Activated B cell treated with CpG ODN at 0.5 μM for 24 hours (primary cell): ENCODE results near the gene TATDN2. TPM values are rescaled to one million over a fixed set of nuclear protein-coding genes. Genes with fewer than 3 reads are reported as not detected.

Source experiments
- ATAC-seq: fragments of 200-7000 bp; cut with Tn5 transposase; one replicate; pipeline ENCODE4 v1.10.0; 2021; ENCODE audit warnings: low read depth, mild to moderate bottlenecking, moderate library complexity
- CTCF ChIA-PET: fragments of 350-600 bp; sonication (Branson Sonifier 250); formaldehyde crosslinking; loops from one replicate; lab custom pipeline; 2021; ENCODE audit warnings: antibody characterized with exemption; lab: Charles Lee
- POLR2A ChIA-PET: fragments of 350-600 bp; sonication (Branson Sonifier 250); formaldehyde crosslinking; loops from one replicate; lab custom pipeline; 2021; ENCODE audit warnings: antibody characterized with exemption; lab: Charles Lee
- DNase-seq: peaks from one replicate; pipeline ENCODE4 v3.0.0; 2022
- H3K27ac Mint-ChIP-seq: one replicate; pipeline ENCODE4 v1.8.0; 2020; ENCODE audit warnings: mixed read lengths
- H3K27me3 Mint-ChIP-seq: one replicate; pipeline ENCODE4 v1.8.0; 2021; ENCODE audit warnings: mixed read lengths
- H3K36me3 Mint-ChIP-seq: one replicate; pipeline ENCODE4 v1.8.0; 2021; ENCODE audit warnings: low read depth, mixed read lengths
- H3K4me1 Mint-ChIP-seq: one replicate; pipeline ENCODE4 v1.8.0; 2021; ENCODE audit warnings: mixed read lengths
- H3K4me3 Mint-ChIP-seq: one replicate; pipeline ENCODE4 v1.8.0; 2020; ENCODE audit warnings: mild to moderate bottlenecking, mixed read lengths
- H3K9me3 Mint-ChIP-seq: one replicate; pipeline ENCODE4 v1.8.0; 2020; ENCODE audit warnings: mixed read lengths
- CTCF ChIP-seq: fragments of 200-600 bp; IDR thresholded peaks from one replicate; pipeline ENCODE4 v1.8.0; 2022; ENCODE audit warnings: antibody characterized with exemption, mild to moderate bottlenecking
- intact Hi-C: fragments of 100-400 bp; cut with micrococcal nuclease; formaldehyde crosslinking; loops from one replicate; pipeline ENCODE4 v1.15.1; 2024
- total RNA-seq: library from RNA; stranded (reverse); gene quantifications from 2 replicates; pipeline ENCODE4 v1.2.3, GENCODE V29; 2022

TATDN2 gene
- total RNA-seq, 1 donor from 2014 or later, result 55.6 TPM

GRCh38 chr3:10284496-10284895 is 36.2 kb downstream of the TATDN2 start:
- POLR2A ChIA-PET, result no interaction called here
- DNase-seq, result no peak

GRCh38 chr3:10285272-10286132 is 37.2 kb downstream of the TATDN2 start:
- Mint-ChIP-seq H3K4me3 (no peak overlapping the region), H3K27me3 (no peaks in the 10 kb centered on the region), H3K27ac (peak overlapping the region; percentile 6), H3K4me1 (peaks cover 13% of the 10 kb centered on the region), H3K36me3 (peaks cover 62% of the 10 kb centered on the region), H3K9me3 (no peaks in the 10 kb centered on the region)
- DNase-seq (no peak), ATAC-seq (no peak)
- ChIA-PET POLR2A (interaction anchor here (0.5 kb wide), 1 partner anchor 31 kb away, joined by 5 read pairs; no protein-coding TSS in a partner anchor), CTCF (no interaction called here)
- no peak for TF ChIP-seq CTCF
- intact Hi-C loops, result no loop called here

More at GRCh38 chr3:10284496-10284895, 36.2 kb downstream of the TATDN2 start:
- H3K4me3 Mint-ChIP-seq, result no peak overlapping the region
- H3K27me3 Mint-ChIP-seq, result no peaks in the 10 kb centered on the region
- ATAC-seq, result no peak
- TF ChIP-seq CTCF, result no peak
- peaks cover 68% of the 10 kb centered on the region for H3K36me3 Mint-ChIP-seq
- CTCF ChIA-PET, result no interaction called here
- peaks cover 13% of the 10 kb centered on the region for H3K4me1 Mint-ChIP-seq
- H3K9me3 Mint-ChIP-seq, result no peaks in the 10 kb centered on the region
- H3K27ac Mint-ChIP-seq, result no peak overlapping the region
- intact Hi-C loops, result no loop called here

- Mint-ChIP-seq H3K27ac (no peak overlapping the region), H3K4me3 (no peak overlapping the region), H3K27me3 (no peaks in the 10 kb centered on the region), H3K9me3 (no peaks in the 10 kb centered on the region), H3K4me1 (peaks cover 13% of the 10 kb centered on the region), H3K36me3 (peaks cover 55% of the 10 kb centered on the region)
- TF ChIP-seq CTCF, result no peak
- DNase-seq, result no peak
- ChIA-PET POLR2A (no interaction called here), CTCF (no interaction called here)
- no peak for ATAC-seq
- intact Hi-C loops, result no loop called here
These were observed 37.9 kb downstream of the TATDN2 start for GRCh38 chr3:10286133-10286524.

- TF ChIP-seq CTCF, result no peak
- ChIA-PET POLR2A (no interaction called here), CTCF (no interaction called here)
- ATAC-seq, result no peak
- H3K27ac Mint-ChIP-seq, result no peak overlapping the region
- H3K9me3 Mint-ChIP-seq, result no peaks in the 10 kb centered on the region
- H3K27me3 Mint-ChIP-seq, result no peaks in the 10 kb centered on the region
- DNase-seq, result no peak
- no peak overlapping the region for H3K4me3 Mint-ChIP-seq
- intact Hi-C loops, result no loop called here
- H3K4me1 Mint-ChIP-seq, result peaks cover 19% of the 10 kb centered on the region
- H3K36me3 Mint-ChIP-seq, result peaks cover 53% of the 10 kb centered on the region
These were observed 38.5 kb downstream of the TATDN2 start for GRCh38 chr3:10286596-10287295.

- intact Hi-C loops, result no loop called here
- ChIA-PET CTCF (no interaction called here), POLR2A (interaction anchor here (0.6 kb wide), 1 partner anchor 40 kb away, joined by 6 read pairs; no protein-coding TSS in a partner anchor)
- H3K9me3 Mint-ChIP-seq, result no peaks in the 10 kb centered on the region
- TF ChIP-seq CTCF, result no peak
- no peak overlapping the region for H3K27ac Mint-ChIP-seq
- no peak overlapping the region for H3K4me3 Mint-ChIP-seq
- no peak for ATAC-seq
- no peaks in the 10 kb centered on the region for H3K27me3 Mint-ChIP-seq
- no peak for DNase-seq
- H3K36me3 Mint-ChIP-seq, result peaks cover 45% of the 10 kb centered on the region
- peaks cover 32% of the 10 kb centered on the region for H3K4me1 Mint-ChIP-seq
These were observed 39.8 kb downstream of the TATDN2 start for GRCh38 chr3:10287936-10288574.
